HEK293T (cell line): Measurements from ENCODE around the gene ZNF488.

ENCODE experiments used
- BHLHE40 ChIP-seq: fragments of 450-650 bp; IDR thresholded peaks from 2 replicates; pipeline ENCODE4 v1.6.1; 2016; ENCODE audit warnings: mild to moderate bottlenecking, moderate library complexity, borderline replicate concordance
- CTBP1 ChIP-seq: fragments of 450-650 bp; IDR thresholded peaks from 2 replicates; pipeline ENCODE4 v1.6.1; 2016; ENCODE audit warnings: borderline replicate concordance
- ELF4 ChIP-seq: fragments of 450-650 bp; IDR thresholded peaks from 2 replicates; pipeline ENCODE4 v1.6.1; 2017; ENCODE audit warnings: antibody characterized with exemption
- FOXK2 ChIP-seq: fragments of 450-650 bp; IDR thresholded peaks from 2 replicates; pipeline ENCODE4 v1.6.1; 2016; ENCODE audit warnings: mild to moderate bottlenecking
- FOXM1 ChIP-seq: fragments of 450-650 bp; IDR thresholded peaks from 2 replicates; pipeline ENCODE4 v1.6.1; 2017; ENCODE audit warnings: mild to moderate bottlenecking, borderline replicate concordance
- L3MBTL2 ChIP-seq: fragments of 450-650 bp; conservative IDR thresholded peaks from 2 replicates; pipeline ENCODE4 v1.6.1; 2016; ENCODE audit warnings: mild to moderate bottlenecking
- PKNOX1 ChIP-seq: fragments of 450-650 bp; IDR thresholded peaks from 2 replicates; pipeline ENCODE4 v1.6.1; 2016
- SP1 ChIP-seq: fragments of 450-650 bp; IDR thresholded peaks from 2 replicates; pipeline ENCODE4 v1.6.1; 2017
- TARDBP ChIP-seq: fragments of 450-650 bp; IDR thresholded peaks from 2 replicates; pipeline ENCODE4 v1.6.1; 2016
- ZNF384 ChIP-seq: fragments of 450-650 bp; IDR thresholded peaks from 2 replicates; pipeline ENCODE4 v1.6.1; 2016

GRCh38 chr10:47353351-47353750 is 30.7 kb downstream of the ZNF488 start:
- TF ChIP-seq SP1 (no peak), BHLHE40 (no peak), FOXK2 (no peak), ELF4 (no peak), FOXM1 (no peak), TARDBP (no peak), ZNF384 (no peak), L3MBTL2 (no peak), PKNOX1 (no peak), CTBP1 (no peak)
